Liver (tissue), 9 donors: ENCODE data around the gene DPP6. TPM values are rescaled to one million over a fixed set of nuclear protein-coding genes. Genes with fewer than 3 reads are reported as not detected.

Experiments
- DNase-seq: peaks from one replicate; pipeline ENCODE4 v3.0.0-alpha.2; 2017; ENCODE audit warnings: low spot score
- H3K27ac ChIP-seq, 2 donors: one replicate each; pipeline ENCODE4 v1.7.0; 2013; ENCODE audit warnings: inconsistent platforms in 2 of 2, low read length in 2 of 2, control low read depth in 1 of 2, low read depth in 1 of 2, mild to moderate bottlenecking in 1 of 2
- H3K27me3 ChIP-seq, 4 donors: one replicate each; pipeline versions ENCODE4 v1.6.1 to v1.7.0; 2013; ENCODE audit warnings: low read length in 3 of 4, inconsistent platforms in 1 of 4, mild to moderate bottlenecking in 1 of 4, moderate library complexity in 1 of 4; ENCODE audit not compliant: control insufficient read depth in 4 of 4, insufficient read depth in 4 of 4
- H3K36me3 ChIP-seq, 4 donors: one replicate each; pipeline versions ENCODE4 v1.6.1 to v1.7.0; 2013; ENCODE audit warnings: low read length in 3 of 4, mild to moderate bottlenecking in 3 of 4, low read depth in 1 of 4, moderate library complexity in 1 of 4; ENCODE audit not compliant: control insufficient read depth in 4 of 4, insufficient read depth in 3 of 4
- H3K4me1 ChIP-seq, 4 donors: one replicate each; pipeline versions ENCODE4 v1.6.1 to v1.7.0; 2013; ENCODE audit warnings: low read length in 3 of 4, mild to moderate bottlenecking in 3 of 4, moderate library complexity in 1 of 4; ENCODE audit not compliant: control insufficient read depth in 4 of 4, insufficient read depth in 4 of 4
- H3K4me3 ChIP-seq, 3 donors: one replicate each; pipeline versions ENCODE4 v1.6.1 to v1.7.0; 2013; ENCODE audit warnings: low read length in 3 of 3, control low read depth in 1 of 3, low read depth in 1 of 3, mild to moderate bottlenecking in 1 of 3
- H3K9ac ChIP-seq, 2 donors: one replicate each; pipeline ENCODE4 v1.7.0; 2013; ENCODE audit warnings: low read length in 2 of 2, mild to moderate bottlenecking in 2 of 2, moderate library complexity in 2 of 2, control low read depth in 1 of 2, low read depth in 1 of 2
- H3K9me3 ChIP-seq, 4 donors: one replicate each; pipeline versions ENCODE4 v1.6.1 to v1.7.0; 2013; ENCODE audit warnings: low read length in 3 of 4; ENCODE audit not compliant: control insufficient read depth in 4 of 4
- ATF3 ChIP-seq: IDR thresholded peaks from 2 replicates; pipeline ENCODE4 v1.6.1; 2016; ENCODE audit warnings: antibody characterized with exemption
- CTCF ChIP-seq: fragments of 150-350 bp; IDR thresholded peaks from 2 replicates; pipeline ENCODE4 v1.5.1; 2017; ENCODE audit warnings: improper control_type of control experiment, low read depth, low read length; ENCODE audit not compliant: missing input control
- EGR1 ChIP-seq, 2 donors: IDR thresholded peaks; 2 replicates each; pipeline ENCODE4 v1.6.1; 2016 to 2018; ENCODE audit warnings: antibody characterized with exemption in 2 of 2, low read depth in 2 of 2
- FOXA1 ChIP-seq: IDR thresholded peaks from 2 replicates; pipeline ENCODE4 v1.6.1; 2016; ENCODE audit warnings: antibody characterized with exemption
- GABPA ChIP-seq, 2 donors: IDR thresholded peaks in 1 of 2; conservative IDR thresholded peaks in 1 of 2; 2 replicates each; pipeline ENCODE4 v1.6.1; 2016; ENCODE audit warnings: antibody characterized with exemption in 2 of 2, mild to moderate bottlenecking in 1 of 2, moderate library complexity in 1 of 2
- HNF4A ChIP-seq, 2 donors: conservative IDR thresholded peaks; 2 replicates each; pipeline ENCODE4 v1.6.1; 2016; ENCODE audit warnings: antibody characterized with exemption in 2 of 2, mild to moderate bottlenecking in 2 of 2
- HNF4G ChIP-seq: IDR thresholded peaks from 2 replicates; pipeline ENCODE4 v1.6.1; 2016; ENCODE audit warnings: antibody characterized with exemption
- JUND ChIP-seq, 2 donors: IDR thresholded peaks; 2 replicates each; pipeline ENCODE4 v1.6.1; 2016; ENCODE audit warnings: antibody characterized with exemption in 2 of 2
- NR2F2 ChIP-seq: IDR thresholded peaks from 2 replicates; pipeline ENCODE4 v1.6.1; 2016; ENCODE audit warnings: antibody characterized with exemption
- RAD21 ChIP-seq, 2 donors: IDR thresholded peaks; 2 replicates each; pipeline ENCODE4 v1.6.1; 2016; ENCODE audit warnings: antibody characterized with exemption in 2 of 2, mild to moderate bottlenecking in 2 of 2
- REST ChIP-seq: IDR thresholded peaks from 2 replicates; pipeline ENCODE4 v1.6.1; 2016; ENCODE audit warnings: antibody characterized with exemption, mild to moderate bottlenecking
- RXRA ChIP-seq, 2 donors: IDR thresholded peaks; 2 replicates each; pipeline ENCODE4 v1.6.1; 2017 to 2018; ENCODE audit warnings: antibody characterized with exemption in 2 of 2, mild to moderate bottlenecking in 1 of 2
- SP1 ChIP-seq: IDR thresholded peaks from 2 replicates; pipeline ENCODE4 v1.6.1; 2018; ENCODE audit warnings: antibody characterized with exemption, mild to moderate bottlenecking
- TAF1 ChIP-seq: conservative IDR thresholded peaks from 2 replicates; pipeline ENCODE4 v1.6.1; 2016; ENCODE audit warnings: antibody characterized with exemption, mild to moderate bottlenecking
- YY1 ChIP-seq: IDR thresholded peaks from 2 replicates; pipeline ENCODE4 v1.6.1; 2016; ENCODE audit warnings: antibody characterized with exemption, mild to moderate bottlenecking
- WGBS: extraction: QIAGEN DNeasy Blood & Tissue Kit; methylation state at CpG from one replicate; pipeline ENCODE4 v1.1.7; 2013; 5-methylcytosine and 5-hydroxymethylcytosine counted together
- polyA plus RNA-seq, 2 donors: library from polyadenylated mRNA; stranded (reverse) in 1 of 2; unstranded in 1 of 2; fragments of 200-250 nt in 1 of 2; fragments of >200 nt in 1 of 2; fragmentation: Nextera tagmentation in 1 of 2; extraction: Ambion mirVana in 1 of 2; gene quantifications; one replicate each; pipeline versions ENCODE4 v1.2.1 to v1.2.3, GENCODE V29; 2013 to 2015
- total RNA-seq, 2 donors: library from RNA; depleted of rRNA; stranded (reverse); fragments of >200 nt; gene quantifications; one replicate each; pipeline ENCODE4 v1.2.3, GENCODE V29; 2014
- TF ChIP-seq, protein P1 (sequence below): IDR thresholded peaks from 2 replicates; pipeline ENCODE4 v1.6.1; 2016; ENCODE audit warnings: antibody characterized with exemption
- donor health status: healthy.
- donor health status: healthy.
- donor health status: healthy.
- donor health status: healthy.
- donor health status: healthy.

The DPP6 gene
- total and polyA plus RNA-seq, 4 donors: 0.01 TPM; not detected in 3

- Histone ChIP-seq H3K27me3 (peaks cover 0 to 5% (median 1%) of the 10 kb centered on the region in 4 donors), H3K36me3 (no peaks in the 10 kb centered on the region), H3K4me3 (no peak overlapping the region), H3K9ac (no peak overlapping the region), H3K9me3 (no peaks in the 10 kb centered on the region), H3K27ac (no peak overlapping the region), H3K4me1 (no peaks in the 10 kb centered on the region)
- 41% methylated on average over 2 of the region's 2 CpGs for WGBS
- no peak for TF ChIP-seq FOXA1
- TF ChIP-seq YY1: no peak
- DNase-seq: no peak
These were observed 250.2 kb downstream of the DPP6 start for GRCh38 chr7:154302380-154302779.

DNA sequence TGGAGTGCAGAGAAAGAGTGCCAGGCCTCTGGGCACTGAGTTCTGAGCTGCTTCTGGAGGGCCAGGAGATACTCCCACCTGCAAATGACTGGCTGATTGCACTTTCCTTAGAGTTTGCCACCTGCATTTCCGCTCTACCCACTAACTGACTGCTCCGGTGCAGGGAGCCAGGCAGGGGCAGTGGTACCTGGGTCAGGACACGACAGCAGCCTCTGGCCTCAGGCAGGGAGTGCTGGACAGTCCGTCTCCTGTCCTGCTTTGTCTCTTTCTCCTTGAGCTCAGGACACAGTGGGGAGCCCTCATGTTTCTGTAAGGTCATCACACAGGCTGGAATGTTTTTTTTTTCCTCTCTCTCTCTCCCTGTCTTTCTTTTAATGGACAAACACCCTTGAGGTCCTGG, 252.0 kb downstream of the DPP6 start:
- no peaks in the 10 kb centered on the region for H3K9me3 ChIP-seq

More for the DNA sequence above, 252.0 kb downstream of the DPP6 start:
- Histone ChIP-seq H3K4me3 (no peak overlapping the region), H3K27me3 (peaks cover 0 to 7% (median 1%) of the 10 kb centered on the region in 4 donors), H3K9ac (no peak overlapping the region), H3K27ac (no peak overlapping the region), H3K36me3 (no peaks in the 10 kb centered on the region), H3K4me1 (no peaks in the 10 kb centered on the region)
- 49% methylated on average over 4 of the region's 4 CpGs for WGBS
- no peak for DNase-seq
- TF ChIP-seq HNF4G (no peak), HNF4A (conservative IDR thresholded peaks at IDR 0.05) (no peak), SP1 (no peak), TAF1 (no peak), EGR1 (IDR thresholded peaks at IDR 0.05; ENCODE audit: low read depth in 2 of 2) (no peak), REST (no peak), ATF3 (no peak), RAD21 (IDR thresholded peaks at IDR 0.05) (no peak), NR2F2 (no peak), YY1 (no peak), JUND (IDR thresholded peaks at IDR 0.05) (no peak), CTCF (no peak), GABPA (IDR thresholded peaks at IDR 0.05 in 1 of 2, conservative IDR thresholded peaks at IDR 0.05 in 1 of 2) (no peak), FOXA1 (no peak), RXRA (IDR thresholded peaks at IDR 0.05) (no peak)
- TF ChIP-seq, protein P1, sequence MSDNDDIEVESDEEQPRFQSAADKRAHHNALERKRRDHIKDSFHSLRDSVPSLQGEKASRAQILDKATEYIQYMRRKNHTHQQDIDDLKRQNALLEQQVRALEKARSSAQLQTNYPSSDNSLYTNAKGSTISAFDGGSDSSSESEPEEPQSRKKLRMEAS: no peak
